MM.1S (cell line): Measurements from ENCODE around the gene PACS2.

Experiments used
- DNase-seq: peaks from one replicate; pipeline ENCODE4 v3.0.0-alpha.2; 2015
- H2AFZ ChIP-seq: fragments of 300-600 bp; sonication (generic); 2 replicates; pipeline ENCODE4 v1.6.0; 2016; ENCODE audit warnings: antibody characterized with exemption, low read length
- H3F3A ChIP-seq: fragments of 300-600 bp; sonication (generic); 2 replicates; pipeline ENCODE4 v1.6.1; 2016; ENCODE audit warnings: mild to moderate bottlenecking, antibody characterized with exemption, low read length, moderate library complexity, mixed read lengths; ENCODE audit not compliant: insufficient read depth
- H3K27ac ChIP-seq: fragments of 300-600 bp; sonication (generic); 2 replicates; pipeline ENCODE4 v1.5.1; 2016; ENCODE audit warnings: mild to moderate bottlenecking, low read length
- H3K27me3 ChIP-seq: fragments of 300-600 bp; sonication (generic); replicated peaks from 2 replicates; pipeline ENCODE4 v1.6.0; 2016; ENCODE audit warnings: low read length; ENCODE audit not compliant: insufficient read depth
- H3K36me3 ChIP-seq: fragments of 300-600 bp; sonication (generic); replicated peaks from 2 replicates; pipeline ENCODE4 v1.6.1; 2016; ENCODE audit warnings: mild to moderate bottlenecking, low read length, mixed read lengths; ENCODE audit not compliant: insufficient read depth
- H3K4me1 ChIP-seq: fragments of 300-600 bp; sonication (generic); 2 replicates; pipeline ENCODE4 v1.6.1; 2016; ENCODE audit warnings: low read length, mixed read lengths
- H3K4me2 ChIP-seq: fragments of 300-600 bp; sonication (generic); 2 replicates; pipeline ENCODE4 v1.6.0; 2016; ENCODE audit warnings: low read depth, low read length
- H3K4me3 ChIP-seq: fragments of 300-600 bp; sonication (generic); 2 replicates; pipeline ENCODE4 v1.5.1; 2016; ENCODE audit warnings: low read length, mixed read lengths
- H3K79me2 ChIP-seq: fragments of 300-600 bp; sonication (generic); 2 replicates; pipeline ENCODE4 v1.6.1; 2016; ENCODE audit warnings: mixed run types, low read length, mixed read lengths
- H3K9ac ChIP-seq: fragments of 300-600 bp; sonication (generic); 2 replicates; pipeline ENCODE4 v1.6.1; 2016; ENCODE audit warnings: low read length, mixed read lengths
- H3K9me2 ChIP-seq: fragments of 300-600 bp; sonication (generic); replicated peaks from 2 replicates; pipeline ENCODE4 v1.6.1; 2016; ENCODE audit warnings: mild to moderate bottlenecking, low read length, mixed read lengths; ENCODE audit not compliant: insufficient read depth
- H3K9me3 ChIP-seq: fragments of 300-600 bp; sonication (generic); replicated peaks from 2 replicates; pipeline ENCODE4 v1.6.1; 2016; ENCODE audit warnings: mild to moderate bottlenecking, low read length, mixed read lengths; ENCODE audit not compliant: insufficient read depth
- H4K20me1 ChIP-seq: fragments of 300-600 bp; sonication (generic); 2 replicates; pipeline ENCODE4 v1.6.1; 2016; ENCODE audit warnings: mild to moderate bottlenecking, low read length, moderate library complexity, mixed read lengths; ENCODE audit not compliant: insufficient read depth
- EZH2 ChIP-seq: fragments of 300-600 bp; sonication (generic); optimal IDR thresholded peaks from 2 replicates; pipeline ENCODE3; 2017; ENCODE audit warnings: low read depth, mild to moderate bottlenecking, antibody characterized with exemption, low read length, mixed read lengths
- EZH2phosphoT487 ChIP-seq: fragments of 300-600 bp; sonication (generic); IDR thresholded peaks from 2 replicates; pipeline ENCODE4 v1.6.1; 2018; ENCODE audit warnings: antibody characterized with exemption, low read length
- TF ChIP-seq, protein P1 (sequence below): fragments of 300-600 bp; sonication (generic); IDR thresholded peaks from 2 replicates; pipeline ENCODE4 v1.5.1; 2016; ENCODE audit warnings: antibody characterized with exemption, low read length, mixed read lengths

PACS2 gene

DNA sequence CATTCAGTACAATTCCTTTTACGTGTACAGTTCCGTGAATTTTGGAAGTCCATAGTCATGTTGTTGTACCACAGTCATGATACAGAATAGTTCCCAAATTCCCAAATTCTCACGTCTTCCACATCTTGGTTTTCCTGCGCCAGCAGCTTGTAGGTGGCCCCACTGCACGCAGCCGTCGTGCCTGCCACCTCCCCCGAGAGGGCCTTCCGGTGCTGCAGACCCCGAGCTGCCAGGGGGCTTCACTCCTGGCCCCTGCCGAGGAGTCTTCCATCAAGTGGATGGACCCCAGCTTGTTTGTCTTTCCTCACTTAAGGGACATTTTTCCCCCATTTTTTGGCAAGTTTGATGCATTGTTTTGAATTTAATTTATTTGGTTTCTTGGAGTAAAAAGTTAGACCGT, 121.9 kb downstream of the PACS2 start:
- Histone ChIP-seq H3K9ac (no peak overlapping the region), H2AFZ (no peak overlapping the region), H3K36me3 (no peaks in the 10 kb centered on the region), H3K4me1 (no peaks in the 10 kb centered on the region), H4K20me1 (no peaks in the 10 kb centered on the region), H3K9me3 (no peaks in the 10 kb centered on the region), H3K4me3 (no peak overlapping the region), H3K4me2 (no peak overlapping the region), H3K27ac (no peak overlapping the region), H3K9me2 (no peaks in the 10 kb centered on the region), H3K79me2 (peaks cover 35% of the 10 kb centered on the region), H3F3A (no peaks in the 10 kb centered on the region; the same call in 1 of the 2 replicates), H3K27me3 (no peaks in the 10 kb centered on the region)
- DNase-seq = no peak
- TF ChIP-seq EZH2 (no peak), EZH2phosphoT487 (no peak)
- TF ChIP-seq, protein P1, sequence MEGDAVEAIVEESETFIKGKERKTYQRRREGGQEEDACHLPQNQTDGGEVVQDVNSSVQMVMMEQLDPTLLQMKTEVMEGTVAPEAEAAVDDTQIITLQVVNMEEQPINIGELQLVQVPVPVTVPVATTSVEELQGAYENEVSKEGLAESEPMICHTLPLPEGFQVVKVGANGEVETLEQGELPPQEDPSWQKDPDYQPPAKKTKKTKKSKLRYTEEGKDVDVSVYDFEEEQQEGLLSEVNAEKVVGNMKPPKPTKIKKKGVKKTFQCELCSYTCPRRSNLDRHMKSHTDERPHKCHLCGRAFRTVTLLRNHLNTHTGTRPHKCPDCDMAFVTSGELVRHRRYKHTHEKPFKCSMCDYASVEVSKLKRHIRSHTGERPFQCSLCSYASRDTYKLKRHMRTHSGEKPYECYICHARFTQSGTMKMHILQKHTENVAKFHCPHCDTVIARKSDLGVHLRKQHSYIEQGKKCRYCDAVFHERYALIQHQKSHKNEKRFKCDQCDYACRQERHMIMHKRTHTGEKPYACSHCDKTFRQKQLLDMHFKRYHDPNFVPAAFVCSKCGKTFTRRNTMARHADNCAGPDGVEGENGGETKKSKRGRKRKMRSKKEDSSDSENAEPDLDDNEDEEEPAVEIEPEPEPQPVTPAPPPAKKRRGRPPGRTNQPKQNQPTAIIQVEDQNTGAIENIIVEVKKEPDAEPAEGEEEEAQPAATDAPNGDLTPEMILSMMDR = no peak

DNA sequence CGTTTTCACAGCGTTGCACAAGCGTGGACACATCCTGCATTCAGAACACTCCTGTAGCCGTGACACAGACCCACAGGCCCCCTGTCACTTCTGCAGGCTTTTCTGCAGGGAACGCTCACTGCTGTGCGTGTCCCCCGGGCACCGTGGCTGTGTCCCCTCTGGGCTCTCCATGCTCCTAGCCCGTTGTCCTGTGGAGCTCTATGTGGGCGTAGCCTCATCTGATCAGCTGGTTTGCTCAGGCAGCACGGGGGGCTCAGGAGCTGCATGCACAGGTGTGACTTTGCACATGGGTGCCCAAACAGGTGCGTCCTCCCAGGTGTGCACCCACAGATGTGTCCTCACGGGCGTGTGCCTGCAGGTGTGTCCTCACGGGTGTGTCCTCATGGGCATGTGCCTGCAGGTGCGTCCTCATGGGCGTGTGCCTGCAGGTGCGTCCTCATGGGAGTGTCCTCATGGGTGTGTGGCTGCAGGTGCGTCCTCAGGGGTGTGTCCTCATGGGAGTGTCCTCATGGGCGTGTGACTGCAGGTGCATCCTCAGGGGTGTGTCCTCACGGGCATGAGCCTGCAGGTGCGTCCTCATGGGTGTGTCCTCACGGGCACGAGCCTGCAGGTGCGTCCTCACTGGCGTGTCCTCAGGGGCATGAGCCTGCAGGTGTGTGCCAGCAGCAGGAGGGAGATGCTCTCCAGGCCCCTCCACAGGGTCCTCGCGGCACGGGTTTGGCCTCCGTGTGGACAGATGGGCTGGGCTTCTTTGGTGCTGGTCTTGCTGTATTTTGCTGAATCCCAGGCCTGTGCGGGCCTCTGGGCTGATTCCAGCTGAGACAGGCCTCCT, 122.6 kb downstream of the PACS2 start:
- TF ChIP-seq, protein P1 = no peak
- no peak for TF ChIP-seq EZH2phosphoT487
- no peak for TF ChIP-seq EZH2
- Histone ChIP-seq H3K36me3 (no peaks in the 10 kb centered on the region), H3K27ac (no peak overlapping the region), H3K9me3 (no peaks in the 10 kb centered on the region), H3K4me3 (no peak overlapping the region), H3K79me2 (peaks cover 35% of the 10 kb centered on the region), H4K20me1 (no peaks in the 10 kb centered on the region), H3K4me1 (no peaks in the 10 kb centered on the region), H3F3A (no peaks in the 10 kb centered on the region; the same call in 1 of the 2 replicates), H3K9ac (no peak overlapping the region), H2AFZ (no peak overlapping the region), H3K4me2 (no peak overlapping the region), H3K9me2 (no peaks in the 10 kb centered on the region), H3K27me3 (no peaks in the 10 kb centered on the region)
- DNase-seq = no peak

DNA sequence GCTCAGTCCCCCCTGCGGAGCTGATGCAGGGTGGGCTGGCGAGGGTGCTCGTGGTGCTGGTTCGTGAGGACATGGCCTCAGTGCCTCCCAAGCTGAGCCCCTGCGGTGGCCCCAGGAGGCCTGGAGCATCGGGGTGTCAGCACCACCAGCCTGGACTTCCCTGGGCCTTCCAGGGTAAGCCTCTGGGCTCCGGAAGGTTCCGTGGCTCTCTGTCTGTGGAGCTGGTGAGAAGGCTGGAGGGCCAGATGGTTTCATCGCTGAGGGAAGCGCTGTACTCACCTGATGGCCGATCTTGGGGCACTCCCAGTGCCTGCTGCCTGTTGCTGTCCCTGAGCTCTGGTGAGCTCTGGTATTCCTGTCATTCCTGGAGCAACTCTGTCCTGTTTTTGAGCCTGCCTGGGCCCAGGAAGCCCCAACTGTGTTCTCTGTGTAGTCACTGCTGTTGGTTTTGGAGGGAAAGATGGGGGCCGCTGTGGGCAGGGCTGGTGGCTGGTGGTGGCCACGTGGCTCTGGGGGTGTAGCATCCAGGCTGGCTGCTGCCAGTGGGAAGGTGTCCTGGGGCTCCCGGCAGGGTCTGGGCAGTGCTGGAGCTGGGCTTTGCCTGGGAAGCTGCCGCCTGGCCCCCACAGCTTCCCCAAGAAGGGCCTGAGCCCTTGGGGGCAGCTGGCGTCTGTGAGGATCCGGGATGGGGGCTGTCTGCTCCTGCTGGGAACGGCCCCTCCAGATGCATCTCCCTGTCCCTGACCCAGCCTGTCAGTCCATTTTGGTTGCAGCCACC, 123.4 kb downstream of the PACS2 start:
- Histone ChIP-seq H4K20me1 (no peaks in the 10 kb centered on the region), H3K9me2 (no peaks in the 10 kb centered on the region), H3K36me3 (no peaks in the 10 kb centered on the region), H3K4me2 (no peak overlapping the region), H3K79me2 (peaks cover 35% of the 10 kb centered on the region), H2AFZ (no peak overlapping the region), H3K9ac (no peak overlapping the region), H3K9me3 (no peaks in the 10 kb centered on the region), H3F3A (no peaks in the 10 kb centered on the region; the same call in 1 of the 2 replicates), H3K27ac (no peak overlapping the region), H3K4me1 (no peaks in the 10 kb centered on the region), H3K4me3 (no peak overlapping the region), H3K27me3 (no peaks in the 10 kb centered on the region)
- TF ChIP-seq EZH2phosphoT487 = no peak
- TF ChIP-seq, protein P1 = no peak
- TF ChIP-seq EZH2 = no peak
- no peak for DNase-seq
